GM19397 (cell line): ENCODE data around the gene TRIO.
"Not testable (repeated sequence)": the region's sequence is repeated elsewhere in the genome, so short reads cannot be mapped to it uniquely, and the experiment has no call there.

ENCODE experiments used
- ATAC-seq: cut with Tn5 transposase; IDR thresholded peaks from one replicate; pipeline ENCODE4 v1.9.1; 2021; ENCODE audit warnings: mild to moderate bottlenecking, moderate library complexity; ENCODE audit not compliant: unreplicated experiment

TRIO gene

DNA sequence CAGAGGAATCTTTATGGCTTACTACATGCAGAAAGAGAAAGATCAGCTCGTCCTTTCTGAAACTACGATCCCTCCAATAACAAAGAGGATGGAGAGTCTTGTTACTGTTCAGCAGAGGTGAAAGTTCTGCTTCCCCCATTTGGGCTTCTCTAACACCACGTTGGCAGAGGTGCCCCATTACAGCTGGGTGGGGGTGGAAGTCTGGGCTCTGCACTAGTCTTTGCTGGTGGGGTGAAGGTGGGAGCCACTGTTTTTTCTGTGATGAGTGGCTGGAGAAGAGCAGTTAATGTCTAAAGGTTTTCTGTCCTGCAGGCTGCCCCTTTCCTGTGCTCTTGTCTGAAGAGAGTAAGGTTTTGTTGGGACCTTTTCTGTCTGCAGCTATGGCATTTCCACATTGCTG lies 373.8 kb downstream of the TRIO start:
- ATAC-seq = no peak

DNA sequence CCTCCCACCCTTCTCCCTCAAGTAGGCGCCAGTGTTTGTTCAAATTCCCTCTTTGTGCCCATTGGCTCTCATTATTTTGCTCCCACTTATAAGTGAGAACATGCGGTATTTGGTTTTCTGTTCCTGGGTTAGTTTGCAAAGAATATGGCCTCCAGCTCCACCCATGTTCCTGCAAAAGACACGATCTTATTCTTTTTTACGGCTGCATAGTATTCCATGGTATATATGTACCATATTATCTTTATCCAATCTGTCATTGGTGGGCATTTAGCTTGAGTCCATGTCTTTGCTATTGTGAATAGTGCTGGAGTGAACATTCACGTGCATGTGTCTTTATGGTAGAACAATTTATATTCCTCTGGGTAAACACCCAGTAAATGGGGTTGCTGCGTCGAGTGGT lies 375.5 kb downstream of the TRIO start:
- ATAC-seq = no peak

DNA sequence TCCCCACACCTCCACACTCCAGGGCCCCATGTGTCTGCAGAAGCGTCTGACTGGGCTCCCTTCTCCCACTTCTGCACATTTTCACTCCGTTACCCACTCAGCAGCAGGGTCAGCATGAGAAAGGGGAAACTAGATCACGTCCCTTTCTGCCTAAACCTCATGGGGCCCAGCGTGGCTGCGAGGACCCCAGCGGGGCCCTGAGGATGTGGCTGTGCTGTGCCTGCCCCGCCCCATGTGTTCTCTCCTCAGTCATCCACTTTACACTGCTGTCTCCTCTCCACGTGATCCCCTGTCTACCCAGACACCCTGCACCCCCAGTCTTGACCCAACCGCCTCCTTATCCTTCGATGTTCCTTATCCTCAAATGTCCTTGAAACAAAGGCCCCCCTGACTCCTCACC lies 378.6 kb downstream of the TRIO start:
- no peak for ATAC-seq

DNA sequence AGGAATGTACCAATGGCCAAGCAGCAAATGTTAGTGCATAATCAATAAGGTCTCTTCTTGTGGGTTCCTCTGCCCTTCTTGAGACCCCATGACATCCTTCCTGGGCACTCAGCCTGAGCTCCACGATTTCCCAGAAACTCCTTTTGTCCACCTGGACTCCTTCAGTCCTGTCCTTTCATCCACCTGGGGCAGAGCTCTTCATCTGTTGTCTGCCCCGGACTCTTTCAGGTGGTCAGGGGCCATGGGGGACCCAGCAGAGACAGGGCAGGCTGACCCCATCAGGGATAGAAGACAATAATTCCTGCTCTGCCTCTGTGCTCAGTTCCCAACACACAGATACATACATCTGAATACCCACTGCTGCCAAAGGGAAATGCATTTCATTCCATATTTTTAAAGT lies 379.6 kb downstream of the TRIO start:
- no peak for ATAC-seq

- no peak for ATAC-seq
Observed at GRCh38 chr5:14523243-14524034, 380.3 kb downstream of the TRIO start.

DNA sequence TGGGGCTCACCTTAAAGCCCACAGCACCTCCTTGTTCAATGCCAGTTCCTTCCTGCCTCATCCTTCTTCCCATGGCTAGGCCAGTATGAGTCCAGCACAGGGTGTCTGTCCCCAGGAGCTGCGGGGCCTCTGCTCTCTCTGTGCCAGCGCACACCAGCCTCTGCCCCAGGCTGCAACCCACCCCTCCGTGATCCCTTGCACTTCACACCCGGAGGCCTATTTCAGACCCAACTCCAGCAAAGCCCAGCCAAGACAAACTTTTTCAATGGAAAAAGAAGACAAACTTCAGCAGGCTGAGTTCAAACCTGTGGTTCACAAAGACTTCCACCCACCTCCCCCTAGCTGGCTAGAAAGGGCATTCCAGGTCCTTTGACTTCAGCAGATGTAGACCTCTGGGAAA lies 382.3 kb downstream of the TRIO start:
- ATAC-seq = no peak

DNA sequence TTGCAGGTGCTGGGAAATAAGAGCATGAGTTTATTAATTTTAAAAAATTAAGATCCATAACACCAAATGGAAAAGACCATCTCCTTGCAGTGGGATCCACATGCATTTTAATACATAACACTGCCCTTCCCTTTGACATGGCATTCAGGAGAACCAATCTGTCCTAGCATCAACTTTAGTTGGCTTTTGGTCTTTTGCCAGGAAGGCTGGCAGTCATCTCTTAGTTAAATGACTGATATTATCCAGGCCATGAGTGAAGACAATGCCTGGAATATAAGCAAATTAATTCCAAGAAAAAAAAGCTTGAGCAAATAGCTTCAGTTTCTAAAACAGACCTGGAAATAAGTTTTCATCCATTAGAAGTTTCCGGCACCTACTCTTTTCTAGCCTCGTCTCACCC lies 383.4 kb downstream of the TRIO start:
- ATAC-seq = no peak

DNA sequence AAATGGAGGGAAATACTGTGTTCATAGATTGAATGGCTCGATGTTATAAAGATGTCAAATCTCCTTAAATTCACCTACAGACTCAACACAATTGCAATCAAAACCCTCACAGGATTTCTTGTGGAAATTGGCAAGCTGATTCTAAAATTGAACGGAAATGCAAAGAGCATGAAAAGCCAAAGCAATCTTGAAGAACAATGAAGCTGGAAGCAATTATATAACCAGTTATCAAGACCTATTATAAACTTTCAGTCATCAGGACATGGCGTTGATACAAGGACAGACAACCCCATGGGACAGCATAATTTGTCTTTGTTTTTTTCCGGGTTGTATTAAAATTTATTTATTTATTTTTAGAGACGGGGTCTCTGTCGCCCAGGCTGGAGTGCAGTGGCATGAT lies 385.0 kb downstream of the TRIO start:
- no peak for ATAC-seq

- ATAC-seq = no peak
Observed at GRCh38 chr5:14528926-14529325, 385.8 kb downstream of the TRIO start.

DNA sequence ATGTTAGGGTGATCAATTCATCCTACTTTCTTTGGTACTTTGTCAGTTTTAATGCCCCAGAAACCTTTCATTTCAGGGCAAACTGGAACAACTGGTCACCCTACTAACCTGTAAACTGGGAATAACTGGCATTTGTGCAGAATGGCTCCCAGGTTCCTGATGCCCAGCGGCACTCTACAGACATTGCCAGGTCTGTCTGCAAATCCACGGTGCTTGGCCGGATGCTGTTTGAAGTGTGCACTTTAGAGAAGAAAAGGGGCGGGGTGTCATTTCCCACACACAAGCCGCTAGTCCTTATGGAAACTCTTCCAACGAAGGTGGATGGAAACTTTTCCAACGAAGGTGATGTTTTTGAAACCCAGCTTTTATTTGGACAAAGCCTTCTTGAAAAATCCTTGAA lies 388.5 kb downstream of the TRIO start:
- ATAC-seq = no peak

DNA sequence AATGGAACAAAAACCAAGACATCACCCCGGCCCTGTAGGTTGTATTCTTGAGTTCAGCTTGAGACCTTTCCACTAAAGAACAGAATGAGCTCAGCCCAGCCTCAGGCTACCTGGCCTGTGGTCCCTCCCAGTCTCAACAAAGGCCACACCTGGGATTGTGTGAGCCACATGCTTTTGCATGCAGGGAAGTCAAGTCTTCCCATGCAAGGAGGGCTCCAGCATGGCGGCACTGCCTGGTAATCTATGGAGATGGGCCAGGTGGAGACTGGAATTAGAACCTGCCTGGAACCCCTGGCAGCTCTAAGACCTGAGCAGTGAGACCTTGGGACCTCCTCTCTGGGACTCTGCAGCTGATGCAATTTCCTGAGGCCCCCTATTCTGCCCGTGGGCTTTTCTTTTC lies 389.0 kb downstream of the TRIO start:
- no peak for ATAC-seq

GRCh38 chr5:14534773-14535172 lies 391.6 kb downstream of the TRIO start:
- no peak for ATAC-seq

- no peak for ATAC-seq
Observed at GRCh38 chr5:14545308-14545707, 402.2 kb downstream of the TRIO start.

DNA sequence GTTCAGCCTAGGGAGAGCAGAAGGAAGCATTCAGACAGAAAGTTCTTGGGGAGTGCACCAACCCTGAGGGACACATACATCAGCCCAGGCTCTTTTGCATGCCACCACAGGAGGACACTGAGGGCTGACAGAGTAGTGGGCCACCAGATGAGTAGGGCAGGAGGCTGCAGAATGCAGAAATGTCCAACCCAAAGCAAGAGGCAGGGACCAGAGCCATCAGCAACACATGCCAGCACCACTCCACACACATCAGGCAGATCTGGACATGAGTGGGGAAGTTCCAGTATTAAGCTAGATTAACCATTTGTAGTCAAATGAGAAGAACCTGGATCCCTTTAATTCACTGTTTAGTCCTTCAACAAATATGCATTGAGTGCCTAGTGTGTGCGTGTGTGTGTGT lies 402.7 kb downstream of the TRIO start:
- ATAC-seq = no peak

- ATAC-seq = no peak
Observed at GRCh38 chr5:14547666-14548065, 404.5 kb downstream of the TRIO start.

DNA sequence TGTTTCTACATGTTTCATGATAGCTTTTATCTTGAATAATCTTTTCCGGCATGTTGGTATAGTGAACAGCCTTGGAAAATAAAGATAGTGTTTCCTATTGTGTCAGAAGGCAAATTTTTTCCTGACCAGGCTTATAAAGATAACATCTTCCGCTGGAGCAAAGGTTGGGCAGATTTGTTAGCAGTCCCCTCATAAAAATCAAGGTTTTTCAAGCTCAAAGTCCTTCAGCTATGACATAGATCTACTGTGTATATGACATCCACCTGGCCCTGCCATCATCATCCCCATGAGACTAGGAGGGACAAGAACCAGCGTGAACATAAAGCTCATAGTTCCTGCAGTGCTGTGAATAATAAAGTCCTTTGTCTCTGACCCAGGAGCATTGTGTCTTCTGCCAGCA lies 408.1 kb downstream of the TRIO start:
- ATAC-seq = no peak

GRCh38 chr5:14552017-14552416 lies 408.9 kb downstream of the TRIO start:
- no peak for ATAC-seq

- not testable (repeated sequence) for ATAC-seq
Observed at GRCh38 chr5:14554288-14554687, 411.1 kb downstream of the TRIO start.

DNA sequence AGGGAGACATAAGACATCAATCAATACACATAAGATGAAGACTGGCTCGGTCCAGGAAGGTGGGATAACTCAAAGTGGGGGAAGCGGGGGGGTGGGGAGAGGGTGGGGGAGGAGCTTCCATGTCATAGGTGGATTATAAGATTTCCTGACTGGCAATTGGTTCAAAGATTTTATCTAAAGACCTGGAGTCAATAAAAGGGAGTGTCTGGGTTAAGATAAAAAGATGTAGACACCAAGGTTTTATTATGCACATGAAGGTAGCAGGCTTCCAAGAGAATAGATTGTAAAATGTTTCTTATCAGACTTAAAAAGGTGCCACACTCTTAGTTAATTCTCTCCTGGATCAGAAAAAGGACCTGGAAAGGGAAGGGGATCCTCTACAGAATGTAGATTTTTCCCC lies 412.9 kb downstream of the TRIO start:
- no peak for ATAC-seq

GRCh38 chr5:14557203-14557770 lies 414.1 kb downstream of the TRIO start:
- ATAC-seq = no peak

GRCh38 chr5:14557791-14558415 lies 414.8 kb downstream of the TRIO start:
- no peak for ATAC-seq
